K562 (cell line): ENCODE data around the gene MICALL2. TPM values are rescaled to one million over a fixed set of nuclear protein-coding genes. Genes with fewer than 3 reads are reported as not detected.

ENCODE experiments used
- ARID1B ChIP-seq: fragments of 450-650 bp; IDR thresholded peaks from 2 replicates; pipeline ENCODE4 v1.6.1; 2016; ENCODE audit warnings: antibody characterized with exemption, mild to moderate bottlenecking, inconsistent platforms
- BACH1 ChIP-seq: fragments of 200-800 bp; sonication (Bioruptor generic); IDR thresholded peaks from 2 replicates; pipeline ENCODE4 v1.6.1; 2016; ENCODE audit warnings: missing genetic modification characterization, missing compliant biosample characterization
- BRD9 ChIP-seq: fragments of 450-650 bp; IDR thresholded peaks from 2 replicates; pipeline ENCODE4 v1.6.1; 2018; ENCODE audit warnings: low read depth; ENCODE audit not compliant: partially characterized antibody
- FOXA1 ChIP-seq: fragments of 450-650 bp; IDR thresholded peaks from 2 replicates; pipeline ENCODE4 v1.6.1; 2016; ENCODE audit warnings: mild to moderate bottlenecking, borderline replicate concordance
- HDAC2 ChIP-seq: fragments of 450-650 bp; IDR thresholded peaks from 2 replicates; pipeline ENCODE4 v1.6.1; 2016; ENCODE audit warnings: mild to moderate bottlenecking
- HNRNPH1 ChIP-seq: fragments of 200-400 bp; formaldehyde crosslinking; optimal IDR thresholded peaks from 2 replicates; pipeline ENCODE3; 2017; ENCODE audit warnings: low read depth, mild to moderate bottlenecking, low read length, moderate library complexity
- KLF6 ChIP-seq: fragments of 250-450 bp; sonication (Bioruptor Pico); IDR thresholded peaks from 2 replicates; pipeline ENCODE4 v1.4.0; 2020; ENCODE audit warnings: mild to moderate bottlenecking, moderate library complexity, borderline replicate concordance
- MCM2 ChIP-seq: fragments of 450-650 bp; IDR thresholded peaks from 2 replicates; pipeline ENCODE4 v1.6.1; 2017; ENCODE audit warnings: low read depth, mild to moderate bottlenecking
- NCOA2 ChIP-seq, 2 experiments: fragments of 450-650 bp; IDR thresholded peaks; 2 replicates each; pipeline ENCODE4 v1.6.1; 2018; ENCODE audit warnings: mild to moderate bottlenecking in 2 of 2, moderate library complexity in 1 of 2; ENCODE audit not compliant: partially characterized antibody in 2 of 2
- NFIX ChIP-seq: fragments of 250-450 bp; sonication (Bioruptor Pico); IDR thresholded peaks from 2 replicates; pipeline ENCODE4 v1.4.0; 2020; ENCODE audit warnings: low read depth, mild to moderate bottlenecking, moderate library complexity
- NFYB ChIP-seq: IDR thresholded peaks from 2 replicates; pipeline ENCODE4 v1.6.1; 2011; ENCODE audit warnings: mild to moderate bottlenecking, moderate library complexity; ENCODE audit not compliant: insufficient read length; ENCODE audit errors: extremely low read depth
- RCOR1 ChIP-seq, 2 experiments: IDR thresholded peaks; 2 replicates each; pipeline ENCODE4 v1.6.1; 2012; ENCODE audit warnings: low read depth in 2 of 2, low read length in 2 of 2, borderline replicate concordance in 1 of 2, improper control_type of control experiment in 1 of 2
- SAFB2 ChIP-seq: fragments of 200-400 bp; formaldehyde crosslinking; IDR thresholded peaks from 2 replicates; pipeline ENCODE4 v1.6.1; 2018; ENCODE audit warnings: borderline replicate concordance, low read length, low read depth, moderate library complexity; ENCODE audit not compliant: severe bottlenecking
- SRF ChIP-seq, 2 experiments: fragments of 250-450, 450-650 bp in 1 of 2; sonication (Bioruptor Pico) in 1 of 2; sonication (generic) in 1 of 2; formaldehyde crosslinking; IDR thresholded peaks; 2 replicates each; pipeline versions ENCODE4 v1.5.0 to v1.5.1; 2020 to 2022; ENCODE audit warnings: mild to moderate bottlenecking in 1 of 2, missing genetic modification reagents in 1 of 2
- TSC22D4 ChIP-seq: fragments of 450-650 bp; IDR thresholded peaks from 2 replicates; pipeline ENCODE4 v1.6.1; 2016; ENCODE audit warnings: missing genetic modification characterization, missing biosample characterization, control low read depth
- ZBTB33 ChIP-seq: sonication (generic); formaldehyde crosslinking; IDR thresholded peaks from 2 replicates; pipeline ENCODE4 v1.8.1; 2023; ENCODE audit warnings: mild to moderate bottlenecking, missing genetic modification reagents
- ZNF197 ChIP-seq: fragments of 200-800 bp; sonication (Bioruptor generic); IDR thresholded peaks from 2 replicates; pipeline ENCODE4 v1.6.1; 2016; ENCODE audit warnings: low read depth, missing genetic modification characterization, missing compliant biosample characterization
- ZNF224 ChIP-seq: sonication (generic); formaldehyde crosslinking; IDR thresholded peaks from 2 replicates; pipeline ENCODE4 v1.8.0; 2022; ENCODE audit warnings: mild to moderate bottlenecking, missing genetic modification reagents
- ZNF23 ChIP-seq: fragments of 250-450 bp; sonication (Bioruptor Pico); IDR thresholded peaks from 2 replicates; pipeline ENCODE4 v1.4.0; 2020; ENCODE audit warnings: mild to moderate bottlenecking
- ZNF347 ChIP-seq: fragments of 450-650 bp; formaldehyde crosslinking; IDR thresholded peaks from 2 replicates; pipeline ENCODE4 v1.4.0; 2020; ENCODE audit warnings: low read depth, mild to moderate bottlenecking, moderate library complexity
- ZNF551 ChIP-seq: fragments of 250-450 bp; sonication (Bioruptor Pico); IDR thresholded peaks from 2 replicates; pipeline ENCODE4 v1.5.0; 2021; ENCODE audit warnings: mild to moderate bottlenecking, moderate library complexity
- ZNF76 ChIP-seq: fragments of 250-450 bp; sonication (Bioruptor Pico); IDR thresholded peaks from 2 replicates; pipeline ENCODE4 v1.4.0; 2020; ENCODE audit warnings: mild to moderate bottlenecking, moderate library complexity, borderline replicate concordance
- polyA plus RNA-seq, 8 experiments: library from polyadenylated mRNA; depleted of rRNA in 4 of 8; stranded (reverse) in 5 of 8; unstranded in 3 of 8; fragments of >200 nt; fragmentation: Nextera tagmentation in 2 of 8; fragmentation: Illumina TruSeq in 1 of 8; extraction: Ambion mirVana in 2 of 8; extraction: Trizol in 1 of 8; gene quantifications; 2 replicates each; pipeline versions ENCODE4 v1.2.1 to v1.2.3, GENCODE V29; 2011 to 2014; ENCODE audit warnings: inconsistent platforms in 1 of 8, missing spikeins in 1 of 8
- total RNA-seq, 7 experiments: library from RNA; depleted of rRNA in 6 of 7; stranded (reverse); fragments of >200 nt in 6 of 7; fragmentation: Illumina TruSeq in 2 of 7; extraction: Trizol in 2 of 7; gene quantifications; 2 replicates each; pipeline versions ENCODE4 v1.2.1 to v1.2.3, GENCODE V29; 2011 to 2021; ENCODE audit warnings: low replicate concordance in 1 of 7
- TF ChIP-seq, protein P1 (sequence below), 2 experiments: IDR thresholded peaks; 2 replicates each; pipeline ENCODE4 v1.6.1; 2011; ENCODE audit warnings: borderline replicate concordance in 1 of 2, control low read depth in 1 of 2, low read depth in 1 of 2, low read length in 1 of 2, mild to moderate bottlenecking in 1 of 2, mixed read lengths in 1 of 2, moderate library complexity in 1 of 2; ENCODE audit not compliant: insufficient read depth in 1 of 2, insufficient read length in 1 of 2, poor library complexity in 1 of 2, severe bottlenecking in 1 of 2; ENCODE audit errors: extremely low read depth in 1 of 2
- TF ChIP-seq, protein P2 (sequence below): fragments of 450-650 bp; conservative IDR thresholded peaks from 2 replicates; pipeline ENCODE4 v1.6.1; 2016; ENCODE audit warnings: missing genetic modification characterization, low read depth, mild to moderate bottlenecking, missing compliant biosample characterization, moderate library complexity

MICALL2 gene
- total and polyA plus RNA-seq, 9 of the 15 experiments (the other 6 are each of a cell fraction or from before 2014, with no cell fraction given) = 1.8 to 103 (median 17.0) TPM

GRCh38 chr7:1458683-1459511 is at the start of gene MICALL2 (continued):
- TF ChIP-seq, protein P1, sequence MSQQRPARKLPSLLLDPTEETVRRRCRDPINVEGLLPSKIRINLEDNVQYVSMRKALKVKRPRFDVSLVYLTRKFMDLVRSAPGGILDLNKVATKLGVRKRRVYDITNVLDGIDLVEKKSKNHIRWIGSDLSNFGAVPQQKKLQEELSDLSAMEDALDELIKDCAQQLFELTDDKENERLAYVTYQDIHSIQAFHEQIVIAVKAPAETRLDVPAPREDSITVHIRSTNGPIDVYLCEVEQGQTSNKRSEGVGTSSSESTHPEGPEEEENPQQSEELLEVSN (IDR thresholded peaks at IDR 0.05; ENCODE audit: borderline replicate concordance in 1 of 2, extremely low read depth in 1 of 2, insufficient read depth in 1 of 2, insufficient read length in 1 of 2, low read depth in 1 of 2, low read length in 1 of 2, poor library complexity in 1 of 2, severe bottlenecking in 1 of 2) = peak; percentile 48 to 57
- TF ChIP-seq ZBTB33 (CRISPR knock-in tag) (no peak), HNRNPH1 (no peak), SRF (CRISPR knock-in tag; IDR thresholded peaks at IDR 0.05) (no peak; a peak in 1 of 4 replicates), ARID1B (peak; percentile 83), TSC22D4 (tag) (no peak), ZNF197 (no peak), NFIX (no peak), ZNF224 (CRISPR knock-in tag) (no peak), ZNF347 (CRISPR knock-in tag) (no peak), KLF6 (CRISPR knock-in tag) (no peak), BRD9 (no peak), FOXA1 (no peak), NFYB (no peak), SAFB2 (no peak), NCOA2 (IDR thresholded peaks at IDR 0.05; ENCODE audit: partially characterized antibody in 2 of 2) (no peak), ZNF551 (CRISPR knock-in tag) (no peak), ZNF76 (CRISPR knock-in tag) (no peak), ZNF23 (CRISPR knock-in tag) (no peak), MCM2 (no peak), RCOR1 (IDR thresholded peaks at IDR 0.05; ENCODE audit: borderline replicate concordance in 1 of 2, low read depth in 2 of 2, low read length in 2 of 2) (0 out of 4 replicates have a peak, but pooled peaks of 1 of the 2 experiments have one; percentile 13), BACH1 (peak; percentile 68; the same call in 1 of the 2 replicates), HDAC2 (no peak)
- TF ChIP-seq, protein P2, sequence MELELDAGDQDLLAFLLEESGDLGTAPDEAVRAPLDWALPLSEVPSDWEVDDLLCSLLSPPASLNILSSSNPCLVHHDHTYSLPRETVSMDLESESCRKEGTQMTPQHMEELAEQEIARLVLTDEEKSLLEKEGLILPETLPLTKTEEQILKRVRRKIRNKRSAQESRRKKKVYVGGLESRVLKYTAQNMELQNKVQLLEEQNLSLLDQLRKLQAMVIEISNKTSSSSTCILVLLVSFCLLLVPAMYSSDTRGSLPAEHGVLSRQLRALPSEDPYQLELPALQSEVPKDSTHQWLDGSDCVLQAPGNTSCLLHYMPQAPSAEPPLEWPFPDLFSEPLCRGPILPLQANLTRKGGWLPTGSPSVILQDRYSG (tag) = no peak
